H1 (cell line): ENCODE measurements around the gene GPER1. TPM values are rescaled to one million over a fixed set of nuclear protein-coding genes. Genes with fewer than 3 reads are reported as not detected.

Experiments
- CTCF ChIA-PET: fragments of 300-600 bp; sonication (Branson Sonifier 250); formaldehyde crosslinking; loops from one replicate; lab custom pipeline; 2021; ENCODE audit not compliant: partially characterized antibody; lab: Charles Lee
- POLR2A ChIA-PET: fragments of 300-600 bp; sonication (Branson Sonifier 250); formaldehyde crosslinking; loops from one replicate; lab custom pipeline; 2021; ENCODE audit warnings: inconsistent platforms; ENCODE audit not compliant: partially characterized antibody; lab: Charles Lee
- DNase-seq, 2 experiments: peaks; one replicate each; pipeline versions ENCODE4 v3.0.0 to v3.0.0-alpha.2; 2010 to 2022; ENCODE audit warnings: low spot score in 2 of 2, low read depth in 1 of 2, mixed read lengths in 1 of 2
- FAIRE-seq: peaks from 2 replicates; lab custom pipeline; 2011; peaks lifted over from hg19 to GRCh38; lab: Jason Lieb, UNC
- H2AFZ ChIP-seq: 2 replicates; pipeline ENCODE4 v1.8.1; 2012; ENCODE audit warnings: low read length, inconsistent platforms
- H2AK5ac ChIP-seq: 2 replicates; pipeline ENCODE4 v1.6.1; 2013; ENCODE audit warnings: low read depth, low read length
- H2BK120ac ChIP-seq: replicated peaks from 2 replicates; pipeline ENCODE3; 2013; ENCODE audit warnings: low read depth, low read length, inconsistent platforms
- H2BK12ac ChIP-seq: 2 replicates; pipeline ENCODE4 v1.6.1; 2013; ENCODE audit warnings: low read depth, low read length
- H2BK15ac ChIP-seq: 2 replicates; pipeline ENCODE4 v1.6.1; 2013; ENCODE audit warnings: low read length
- H2BK20ac ChIP-seq: 2 replicates; pipeline ENCODE4 v1.6.1; 2013; ENCODE audit warnings: low read length
- H2BK5ac ChIP-seq: 2 replicates; pipeline ENCODE4 v1.6.1; 2013; ENCODE audit warnings: low read depth, low read length
- H3K14ac ChIP-seq: 2 replicates; pipeline ENCODE4 v1.6.1; 2013; ENCODE audit warnings: inconsistent platforms; ENCODE audit not compliant: insufficient read length
- H3K18ac ChIP-seq: 2 replicates; pipeline ENCODE4 v1.6.1; 2013; ENCODE audit warnings: low read length; ENCODE audit errors: extremely low read depth
- H3K23ac ChIP-seq: 2 replicates; pipeline ENCODE4 v1.6.1; 2013; ENCODE audit warnings: inconsistent platforms; ENCODE audit not compliant: insufficient read length
- H3K23me2 ChIP-seq: 2 replicates; pipeline ENCODE4 v1.6.1; 2013; ENCODE audit warnings: low read depth, low read length
- H3K27ac ChIP-seq: 2 replicates; pipeline ENCODE4 v1.6.1; 2011; ENCODE audit warnings: low read depth, low read length, inconsistent platforms
- H3K27me3 ChIP-seq, 4 experiments: replicated peaks in 1 of 4; 1 replicate in 1 of 4; 2 replicates in 3 of 4; pipeline versions ENCODE4 v1.6.1 to v1.8.1; 2011 to 2013; ENCODE audit warnings: low read length in 3 of 4, mild to moderate bottlenecking in 3 of 4, inconsistent platforms in 2 of 4, mixed read lengths in 2 of 4, moderate library complexity in 1 of 4; ENCODE audit not compliant: control insufficient read depth in 3 of 4, insufficient read depth in 3 of 4; ENCODE audit errors: extremely low read depth in 1 of 4
- H3K36me3 ChIP-seq, 4 experiments: 2 replicates each; pipeline versions ENCODE4 v1.6.1 to v1.8.1; 2011 to 2013; ENCODE audit warnings: mild to moderate bottlenecking in 4 of 4, low read length in 3 of 4, moderate library complexity in 2 of 4, control low read depth in 1 of 4, inconsistent platforms in 1 of 4; ENCODE audit not compliant: insufficient read depth in 4 of 4, control insufficient read depth in 2 of 4
- H3K4ac ChIP-seq: replicated peaks from 2 replicates; pipeline ENCODE3; 2013; ENCODE audit warnings: low read length, low read depth, mixed read lengths, inconsistent platforms; ENCODE audit not compliant: insufficient read length
- H3K4me1 ChIP-seq, 4 experiments: replicated peaks in 1 of 4; 1 replicate in 1 of 4; 2 replicates in 3 of 4; pipeline versions ENCODE4 v1.6.1 to v1.8.1; 2011 to 2013; ENCODE audit warnings: low read length in 3 of 4, inconsistent platforms in 2 of 4, mixed read lengths in 1 of 4; ENCODE audit not compliant: insufficient read depth in 4 of 4, control insufficient read depth in 3 of 4
- H3K4me2 ChIP-seq, 2 experiments: 2 replicates each; pipeline versions ENCODE4 v1.6.1 to v1.8.1; 2011 to 2013; ENCODE audit warnings: low read depth in 2 of 2, low read length in 2 of 2, control low read depth in 1 of 2, inconsistent platforms in 1 of 2, mild to moderate bottlenecking in 1 of 2; ENCODE audit not compliant: insufficient read depth in 1 of 2
- H3K4me3 ChIP-seq, 4 experiments: fragments of 200-600, 300-600 bp in 1 of 4; sonication (generic), shearing (Covaris generic), sonication (Bioruptor Twin) in 1 of 4; 2 replicates each; pipeline versions ENCODE4 v1.5.1 to v1.8.1; 2011 to 2016; ENCODE audit warnings: low read length in 4 of 4, low read depth in 3 of 4, control low read depth in 2 of 4, inconsistent platforms in 2 of 4, mild to moderate bottlenecking in 2 of 4, mixed read lengths in 1 of 4, moderate library complexity in 1 of 4; ENCODE audit not compliant: insufficient read depth in 2 of 4; ENCODE audit errors: extremely low read depth in 1 of 4
- H3K56ac ChIP-seq: replicated peaks from 2 replicates; pipeline ENCODE3; 2013; ENCODE audit warnings: low read depth, mild to moderate bottlenecking, mixed read lengths, low read length, inconsistent platforms; ENCODE audit not compliant: insufficient read length
- H3K79me1 ChIP-seq: 2 replicates; pipeline ENCODE4 v1.6.1; 2013; ENCODE audit warnings: low read depth, low read length, control low read depth
- H3K79me2 ChIP-seq, 2 experiments: 2 replicates each; pipeline versions ENCODE4 v1.6.1 to v1.8.1; 2012 to 2013; ENCODE audit warnings: low read length in 2 of 2, mild to moderate bottlenecking in 2 of 2, inconsistent platforms in 1 of 2; ENCODE audit not compliant: insufficient read depth in 2 of 2, control insufficient read depth in 1 of 2
- H3K9ac ChIP-seq, 4 experiments: replicated peaks in 1 of 4; 1 replicate in 1 of 4; 2 replicates in 3 of 4; pipeline versions ENCODE4 v1.6.1 to v1.8.1; 2011 to 2013; ENCODE audit warnings: low read depth in 3 of 4, low read length in 3 of 4, control low read depth in 2 of 4, mild to moderate bottlenecking in 2 of 4, moderate library complexity in 2 of 4, inconsistent platforms in 1 of 4; ENCODE audit errors: extremely low read depth in 1 of 4
- H3K9me3 ChIP-seq, 2 experiments: 2 replicates each; pipeline versions ENCODE4 v1.6.1 to v1.8.1; 2012 to 2013; ENCODE audit warnings: mild to moderate bottlenecking in 2 of 2, moderate library complexity in 2 of 2, control low read depth in 1 of 2, inconsistent platforms in 1 of 2, low read depth in 1 of 2, low read length in 1 of 2, mixed read lengths in 1 of 2; ENCODE audit not compliant: insufficient read depth in 2 of 2
- H4K20me1 ChIP-seq, 2 experiments: replicated peaks in 1 of 2; 2 replicates each; pipeline versions ENCODE3 to v1.8.1; 2011 to 2013; ENCODE audit warnings: inconsistent platforms in 2 of 2, low read length in 2 of 2, mild to moderate bottlenecking in 1 of 2; ENCODE audit not compliant: insufficient read depth in 2 of 2, control insufficient read depth in 1 of 2
- H4K5ac ChIP-seq: 2 replicates; pipeline ENCODE4 v1.6.1; 2013; ENCODE audit warnings: low read length, low read depth, mixed read lengths, inconsistent platforms; ENCODE audit not compliant: insufficient read length
- H4K8ac ChIP-seq: 2 replicates; pipeline ENCODE4 v1.8.0; 2013; ENCODE audit warnings: mild to moderate bottlenecking, moderate library complexity, low read length, inconsistent platforms; ENCODE audit not compliant: insufficient read depth; ENCODE audit errors: extremely low read depth
- H4K91ac ChIP-seq: replicated peaks from 2 replicates; pipeline ENCODE3; 2013; ENCODE audit warnings: low read length, mixed read lengths, inconsistent platforms; ENCODE audit not compliant: insufficient read length
- BRCA1 ChIP-seq: IDR thresholded peaks from 2 replicates; pipeline ENCODE4 v1.6.1; 2012; ENCODE audit warnings: low read depth, low read length, improper control_type of control experiment
- HDAC6 ChIP-seq: IDR thresholded peaks from one replicate; pipeline ENCODE4 v1.7.1; 2012; ENCODE audit warnings: low read depth, mild to moderate bottlenecking, inconsistent platforms, low read length, moderate library complexity
- RNF2 ChIP-seq: fragments of 200-900, 300-1000 bp; sonication (generic); IDR thresholded peaks from 2 replicates; pipeline ENCODE4 v1.7.1; 2016; ENCODE audit warnings: borderline replicate concordance, low read depth, mild to moderate bottlenecking, antibody characterized with exemption, low read length; ENCODE audit not compliant: poor library complexity, severe bottlenecking; ENCODE audit errors: missing control alignments
- SIX5 ChIP-seq: IDR thresholded peaks from 2 replicates; pipeline ENCODE4 v1.6.1; 2011; ENCODE audit warnings: mild to moderate bottlenecking, low read depth, low read length
- SP2 ChIP-seq: IDR thresholded peaks from 2 replicates; pipeline ENCODE4 v1.6.1; 2012; ENCODE audit warnings: mild to moderate bottlenecking, low read length, inconsistent platforms
- SRF ChIP-seq: IDR thresholded peaks from 2 replicates; pipeline ENCODE4 v1.6.1; 2011; ENCODE audit warnings: mild to moderate bottlenecking, low read depth, low read length, moderate library complexity
- WGBS, 2 experiments: shearing (Covaris generic) in 1 of 2; methylation state at CpG; one replicate each; pipeline versions ENCODE4 v1.1.6 to v1.1.7; 2013 to 2015; ENCODE audit warnings: low lambda C conversion rate in 2 of 2, mixed read lengths in 2 of 2, inconsistent platforms in 1 of 2, low coverage in 1 of 2, missing lambda C conversion rate in 1 of 2; ENCODE audit not compliant: insufficient replicate concordance in 2 of 2, insufficient coverage in 1 of 2, insufficient read length in 1 of 2; ENCODE audit errors: extremely low coverage in 1 of 2, missing lambda C conversion rate in 1 of 2; 5-methylcytosine and 5-hydroxymethylcytosine counted together
- polyA plus RNA-seq, 7 experiments: library from polyadenylated mRNA; depleted of rRNA in 3 of 7; stranded (reverse) in 5 of 7; unstranded in 2 of 7; fragments of >200 nt in 5 of 7; fragments of 200-250 nt in 2 of 7; gene quantifications; 1 replicate in 5 of 7; 2 replicates in 1 of 7; 4 replicates in 1 of 7; pipeline versions ENCODE4 v1.2.1 to v1.2.3, GENCODE V29; 2011 to 2013; ENCODE audit warnings: missing spikeins in 2 of 7, mixed read lengths in 2 of 7
- total RNA-seq: library from RNA; stranded (reverse); fragmentation: NEBNext Ultra II Directional; extraction: Animal tissue kit (Norgen Biotek cat#: 25700); gene quantifications from 2 replicates; pipeline ENCODE4 v1.2.1, GENCODE V29; 2021

Gene GPER1
- total and polyA plus RNA-seq, 2 of the 8 experiments (the other 6 are each of a cell fraction or from before 2014, with no cell fraction given): 0.24 to 0.47 TPM

GRCh38 chr7:1054861-1055450 is 33.0 kb upstream of the GPER1 start:
- Histone ChIP-seq H3K4me2 (no peak overlapping the region), H4K5ac (no peak overlapping the region), H3K4ac (no peak overlapping the region), H2BK20ac (no peak overlapping the region), H3K9ac (no peak overlapping the region), H4K20me1 (peaks cover 0 to 4% of the 10 kb centered on the region in 2 experiments), H4K8ac (peak overlapping the region; percentile 84), H3K14ac (no peak overlapping the region), H2BK120ac (no peak overlapping the region), H3K23ac (no peak overlapping the region), H3K79me1 (peaks cover 5% of the 10 kb centered on the region; the same call in 1 of the 2 replicates), H2BK15ac (no peak overlapping the region), H3K36me3 (peaks cover 0 to 11% (median 0%) of the 10 kb centered on the region in 4 experiments; a peak in 1 of 8 replicates), H3K4me3 (no peak overlapping the region), H2BK12ac (no peak overlapping the region), H2AFZ (no peak overlapping the region), H3K9me3 (no peaks in the 10 kb centered on the region), H3K23me2 (no peaks in the 10 kb centered on the region), H3K18ac (no peak overlapping the region), H3K79me2 (no peaks in the 10 kb centered on the region), H4K91ac (no peak overlapping the region), H3K4me1 (peaks cover 3 to 23% (median 14%) of the 10 kb centered on the region in 4 experiments), H3K27me3 (no peaks in the 10 kb centered on the region), H3K27ac (no peak overlapping the region), H2AK5ac (no peak overlapping the region), H2BK5ac (no peak overlapping the region; the same call in 1 of the 2 replicates), H3K56ac (no peak overlapping the region)
- ChIA-PET CTCF (interaction anchor here (1.3 to 8.1 kb wide), 8 partner anchors 10 to 73 kb away, joined by 3 to 76 read pairs (median 19); partner anchors contain the start of gene GPR146), POLR2A (interaction anchor here (1.2 kb wide), 1 partner anchor 10 kb away, joined by 3 read pairs; no protein-coding TSS in a partner anchor)
- DNase-seq: no peak
- FAIRE-seq: no peak
- WGBS, 2 experiments: 90% methylated on average over 32 of the region's 32 CpGs; no CpG with 5 or more reads in 1 of the 2 experiments
- TF ChIP-seq SIX5: no peak
- TF ChIP-seq BRCA1: no peak
- no peak for TF ChIP-seq RNF2
- no peak for TF ChIP-seq SRF
- TF ChIP-seq SP2: no peak
- no peak for TF ChIP-seq HDAC6
